ENCODE data around the gene SLX4IP. TPM values are rescaled to one million over a fixed set of nuclear protein-coding genes. Genes with fewer than 3 reads are reported as not detected.

SLX4IP gene
- total and polyA plus RNA-seq, 2 of the 13 experiments (the other 11 are each of a cell fraction or from before 2014, with no cell fraction given): 3.6 to 7.3 TPM

GRCh38 chr20:10433623-10434466 lies 1.3 kb upstream of the SLX4IP start, which contains the start of gene MKKS (continued):
- TF ChIP-seq BCL3 (CRISPR knock-in tag; IDR thresholded peaks at IDR 0.05) (0 out of 2 replicates have a peak, but pooled peaks have one; percentile 84), EEA1 (CRISPR knock-in tag; IDR thresholded peaks at IDR 0.05; ENCODE audit: borderline replicate concordance) (no peak; the same call in none of the 2 replicates), ZNF644 (CRISPR knock-in tag; IDR thresholded peaks at IDR 0.05; ENCODE audit: low read depth) (no peak), SNAPC5 (CRISPR knock-in tag; IDR thresholded peaks at IDR 0.05; ENCODE audit: borderline replicate concordance) (peak; percentile 97), SIN3A (IDR thresholded peaks at IDR 0.05; ENCODE audit: borderline replicate concordance, low read depth, low read length) (no peak; the same call in 1 of the 2 replicates), ASH2L (IDR thresholded peaks at IDR 0.05; ENCODE audit: insufficient read length, low read depth, low read length) (peak; percentile 96), SAFB2 (CRISPR knock-in tag; IDR thresholded peaks at IDR 0.05; ENCODE audit: borderline replicate concordance, low read depth) (no peak; the same call in 1 of the 2 replicates), HOMEZ (CRISPR knock-in tag; IDR thresholded peaks at IDR 0.05; ENCODE audit: low read depth) (no peak; the same call in 1 of the 2 replicates), SP140L (CRISPR knock-in tag; IDR thresholded peaks at IDR 0.05; ENCODE audit: borderline replicate concordance) (0 out of 2 replicates have a peak, but pooled peaks have one; percentile 23), ARID3A (IDR thresholded peaks at IDR 0.05; ENCODE audit: low read depth, low read length) (0 out of 2 replicates have a peak, but pooled peaks have one; percentile 32), CENPX (CRISPR knock-in tag; IDR thresholded peaks at IDR 0.05) (no peak), MEIS2 (CRISPR knock-in tag; IDR thresholded peaks at IDR 0.05) (peak; percentile 95), ZNF572 (CRISPR knock-in tag; IDR thresholded peaks at IDR 0.05) (no peak; the same call in 1 of the 2 replicates), POLR2A (IDR thresholded peaks at IDR 0.05; ENCODE audit: insufficient read depth in 1 of 2, low read depth in 2 of 2, low read length in 2 of 2) (peak; percentile 69 to 81), HMG20A (CRISPR knock-in tag; IDR thresholded peaks at IDR 0.05; ENCODE audit: borderline replicate concordance) (no peak; the same call in 1 of the 2 replicates), NPAS2 (CRISPR knock-in tag; IDR thresholded peaks at IDR 0.05; ENCODE audit: borderline replicate concordance) (no peak), TFE3 (CRISPR knock-in tag; IDR thresholded peaks at IDR 0.05) (peak; percentile 63), KLF6 (CRISPR knock-in tag; IDR thresholded peaks at IDR 0.05) (0 out of 2 replicates have a peak, but pooled peaks have one; percentile 61), ZMYM2 (CRISPR knock-in tag; IDR thresholded peaks at IDR 0.05) (0 out of 2 replicates have a peak, but pooled peaks have one; percentile 38), ZNF383 (CRISPR knock-in tag; IDR thresholded peaks at IDR 0.05; ENCODE audit: borderline replicate concordance) (peak; percentile 81; the same call in 1 of the 2 replicates), SYNCRIP (IDR thresholded peaks at IDR 0.05; ENCODE audit: insufficient read depth, low read depth, low read length) (no peak), PHB2 (IDR thresholded peaks at IDR 0.05; ENCODE audit: partially characterized antibody) (no peak), FIP1L1 (IDR thresholded peaks at IDR 0.05; ENCODE audit: borderline replicate concordance, insufficient read depth, low read depth, low read length) (peak; percentile 76; the same call in 1 of the 2 replicates)
